ENCODE results near the gene IRF6.

- no peak for TF ChIP-seq POLR2A (IDR thresholded peaks at IDR 0.05)
- TF ChIP-seq CTCF (IDR thresholded peaks at IDR 0.05): no peak
Observed at GRCh38 chr1:209755256-209755655, 50.7 kb downstream of the IRF6 start.

Measured in tibial nerve (tissue), 3 donors.